KOPT-K1 (cell line): Measurements from ENCODE around the gene RALGDS.

ENCODE experiments used
- H3K27ac ChIP-seq: fragments of 200-600 bp; sonication (generic); 2 replicates; pipeline ENCODE4 v1.5.1; 2016; ENCODE audit warnings: antibody characterized with exemption, mild to moderate bottlenecking, low read depth, low read length; ENCODE audit not compliant: poor library complexity, severe bottlenecking
- H3K36me3 ChIP-seq: fragments of 200-600 bp; sonication (generic); 2 replicates; pipeline ENCODE4 v1.5.1; 2017; ENCODE audit warnings: antibody characterized with exemption, mild to moderate bottlenecking, low read length, moderate library complexity; ENCODE audit not compliant: insufficient read depth
- H3K9me3 ChIP-seq: fragments of 200-600 bp; sonication (generic); 2 replicates; pipeline ENCODE4 v1.5.1; 2017; ENCODE audit warnings: antibody characterized with exemption, low read length, mild to moderate bottlenecking; ENCODE audit not compliant: insufficient read depth, poor library complexity, severe bottlenecking

RALGDS gene

GRCh38 chr9:133143639-133144141 lies 22.6 kb upstream of the RALGDS start:
- Histone ChIP-seq H3K27ac (peak overlapping the region; percentile 47), H3K9me3 (no peaks in the 10 kb centered on the region)

GRCh38 chr9:133142684-133143622 lies 21.9 kb upstream of the RALGDS start:
- H3K9me3 ChIP-seq: no peaks in the 10 kb centered on the region
- peak overlapping the region; percentile 44 for H3K27ac ChIP-seq
- no peaks in the 10 kb centered on the region; the same call in 1 of the 2 replicates for H3K36me3 ChIP-seq

More at GRCh38 chr9:133143639-133144141, 22.6 kb upstream of the RALGDS start:
- H3K36me3 ChIP-seq: no peaks in the 10 kb centered on the region; the same call in 1 of the 2 replicates

- no peaks in the 10 kb centered on the region; the same call in 1 of the 2 replicates for H3K36me3 ChIP-seq
- no peaks in the 10 kb centered on the region for H3K9me3 ChIP-seq
- peak overlapping the region; percentile 44 for H3K27ac ChIP-seq
Observed at GRCh38 chr9:133141833-133142595, 21.0 kb upstream of the RALGDS start.

GRCh38 chr9:133140606-133141005 lies 19.6 kb upstream of the RALGDS start:
- no peaks in the 10 kb centered on the region; the same call in 1 of the 2 replicates for H3K36me3 ChIP-seq
- no peak overlapping the region for H3K27ac ChIP-seq
- no peaks in the 10 kb centered on the region for H3K9me3 ChIP-seq

GRCh38 chr9:133140174-133140505 lies 19.1 kb upstream of the RALGDS start:
- Histone ChIP-seq H3K9me3 (no peaks in the 10 kb centered on the region), H3K36me3 (no peaks in the 10 kb centered on the region; the same call in 1 of the 2 replicates), H3K27ac (no peak overlapping the region)

- H3K36me3 ChIP-seq: no peaks in the 10 kb centered on the region; the same call in 1 of the 2 replicates
- H3K9me3 ChIP-seq: no peaks in the 10 kb centered on the region
- H3K27ac ChIP-seq: no peak overlapping the region
Observed at GRCh38 chr9:133139246-133140173, 18.5 kb upstream of the RALGDS start.

- no peaks in the 10 kb centered on the region; the same call in 1 of the 2 replicates for H3K36me3 ChIP-seq
- peak overlapping the region; percentile 28 for H3K27ac ChIP-seq
- no peaks in the 10 kb centered on the region for H3K9me3 ChIP-seq
Observed at GRCh38 chr9:133137451-133138231, 16.6 kb upstream of the RALGDS start.

GRCh38 chr9:133135146-133135745 lies 14.2 kb upstream of the RALGDS start:
- no peaks in the 10 kb centered on the region for H3K9me3 ChIP-seq
- H3K36me3 ChIP-seq: no peaks in the 10 kb centered on the region; the same call in 1 of the 2 replicates
- peak overlapping the region; percentile 49 for H3K27ac ChIP-seq

GRCh38 chr9:133134388-133135145 lies 13.5 kb upstream of the RALGDS start:
- H3K27ac ChIP-seq: peak overlapping the region; percentile 49
- no peaks in the 10 kb centered on the region for H3K9me3 ChIP-seq
- no peaks in the 10 kb centered on the region; the same call in 1 of the 2 replicates for H3K36me3 ChIP-seq

- Histone ChIP-seq H3K36me3 (no peaks in the 10 kb centered on the region; the same call in 1 of the 2 replicates), H3K27ac (peak overlapping the region; percentile 49), H3K9me3 (no peaks in the 10 kb centered on the region)
Observed at GRCh38 chr9:133133681-133134387, 12.8 kb upstream of the RALGDS start.

- Histone ChIP-seq H3K27ac (peak overlapping the region; percentile 98), H3K36me3 (peaks cover 9% of the 10 kb centered on the region; the same call in 1 of the 2 replicates), H3K9me3 (no peaks in the 10 kb centered on the region)
Observed at GRCh38 chr9:133132174-133132573, 11.1 kb upstream of the RALGDS start.

GRCh38 chr9:133131506-133131905 lies 10.5 kb upstream of the RALGDS start:
- Histone ChIP-seq H3K36me3 (peaks cover 13% of the 10 kb centered on the region; the same call in 1 of the 2 replicates), H3K9me3 (no peaks in the 10 kb centered on the region), H3K27ac (peak overlapping the region; percentile 98)
